Stimulated activated naive CD8-positive, alpha-beta T cell treated with anti-CD3 and anti-CD28 coated beads, Interleukin-15, amount 100 ng/mL, for 72 hours (primary cell): ENCODE measurements around the gene G6PC1.
"Not testable (repeated sequence)": the region's sequence is repeated elsewhere in the genome, so short reads cannot be mapped to it uniquely, and the experiment has no call there.

Source experiments
- ATAC-seq: fragments of 150-1000 bp; cut with Tn5 transposase; 2 replicates; pipeline ENCODE4 v1.10.0; 2021; ENCODE audit warnings: mild to moderate bottlenecking, moderate library complexity
- DNase-seq, 2 donors: peaks; one replicate each; pipeline ENCODE4 v3.0.0; 2021 to 2022
- H3K27ac Mint-ChIP-seq, 2 donors: one replicate each; pipeline ENCODE4 v1.8.0; 2022; ENCODE audit warnings: mild to moderate bottlenecking in 2 of 2, mixed read lengths in 2 of 2, moderate library complexity in 2 of 2
- H3K27me3 Mint-ChIP-seq: one replicate; pipeline ENCODE4 v1.8.0; 2022; ENCODE audit warnings: mixed read lengths
- H3K4me1 Mint-ChIP-seq: one replicate; pipeline ENCODE4 v1.8.0; 2022; ENCODE audit warnings: mild to moderate bottlenecking, mixed read lengths
- H3K4me3 Mint-ChIP-seq, 2 donors: one replicate each; pipeline ENCODE4 v1.8.0; 2022; ENCODE audit warnings: mild to moderate bottlenecking in 2 of 2, mixed read lengths in 2 of 2, moderate library complexity in 1 of 2
- H3K9me3 Mint-ChIP-seq, 2 donors: one replicate each; pipeline ENCODE4 v1.8.0; 2022; ENCODE audit warnings: mixed read lengths in 2 of 2

The G6PC1 gene

DNA sequence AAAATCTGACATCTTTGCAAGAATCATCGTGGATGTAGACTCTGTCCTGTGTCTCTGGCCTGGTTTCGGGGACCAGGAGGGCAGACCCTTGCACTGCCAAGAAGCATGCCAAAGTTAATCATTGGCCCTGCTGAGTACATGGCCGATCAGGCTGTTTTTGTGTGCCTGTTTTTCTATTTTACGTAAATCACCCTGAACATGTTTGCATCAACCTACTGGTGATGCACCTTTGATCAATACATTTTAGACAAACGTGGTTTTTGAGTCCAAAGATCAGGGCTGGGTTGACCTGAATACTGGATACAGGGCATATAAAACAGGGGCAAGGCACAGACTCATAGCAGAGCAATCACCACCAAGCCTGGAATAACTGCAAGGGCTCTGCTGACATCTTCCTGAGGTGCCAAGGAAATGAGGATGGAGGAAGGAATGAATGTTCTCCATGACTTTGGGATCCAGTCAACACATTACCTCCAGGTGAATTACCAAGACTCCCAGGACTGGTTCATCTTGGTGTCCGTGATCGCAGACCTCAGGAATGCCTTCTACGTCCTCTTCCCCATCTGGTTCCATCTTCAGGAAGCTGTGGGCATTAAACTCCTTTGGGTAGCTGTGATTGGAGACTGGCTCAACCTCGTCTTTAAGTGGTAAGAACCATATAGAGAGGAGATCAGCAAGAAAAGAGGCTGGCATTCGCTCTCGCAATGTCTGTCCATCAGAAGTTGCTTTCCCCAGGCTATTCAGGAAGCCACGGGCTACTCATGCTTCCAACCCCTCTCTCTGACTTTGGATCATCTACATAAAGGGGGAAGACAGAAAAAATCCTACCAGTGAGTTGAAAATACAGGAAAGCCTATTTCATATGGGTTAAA is at the start of gene G6PC1:
Gene G6PC1, plus strand, starts transcription at position 340 of the 872 bp plus-strand sequence. Its CDS starts 78 bp downstream, at position 418.
- DNase-seq = no peak
- Mint-ChIP-seq H3K4me3 (no peak within 1 kb of the TSS), H3K27me3 (peaks cover 18% of the 10 kb centered on the region), H3K27ac (no peak within 1 kb of the TSS), H3K9me3 (no peaks in the 10 kb centered on the region), H3K4me1 (no peaks in the 10 kb centered on the region)
- no peak for ATAC-seq

DNA sequence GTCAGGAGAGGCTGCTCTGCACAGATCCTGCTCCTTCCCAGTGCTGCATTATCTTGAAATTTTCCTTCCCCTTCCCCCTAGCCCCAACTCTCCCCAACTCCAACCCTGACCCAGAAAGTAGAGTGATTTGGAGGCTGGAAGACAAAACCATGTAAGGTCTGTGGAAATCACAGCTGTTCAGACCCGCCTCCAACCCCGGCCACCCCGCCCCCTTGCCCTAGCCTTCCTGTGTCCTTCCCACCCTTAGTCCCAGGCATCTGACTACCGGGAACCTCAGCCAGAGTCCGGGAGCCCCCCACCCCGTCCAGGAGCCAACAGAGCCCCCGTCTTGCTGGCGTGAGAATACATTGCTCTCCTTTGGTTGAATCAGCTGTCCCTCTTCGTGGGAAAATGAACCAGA is 49.6 kb upstream of the G6PC1 start, which contains the start of gene AOC3:
Gene AOC3, plus strand, starts transcription at position 246 of the 400 bp plus-strand sequence. Its CDS starts 145 bp downstream, at position 391.
- peaks cover 19% of the 10 kb centered on the region for H3K4me1 Mint-ChIP-seq
- no peak within 1 kb of the TSS for H3K4me3 Mint-ChIP-seq
- no peak for DNase-seq
- ATAC-seq = no peak
- no peaks in the 10 kb centered on the region for H3K27me3 Mint-ChIP-seq
- peak within 1 kb of the TSS in 1 of 2 donors; percentile 61 for H3K27ac Mint-ChIP-seq
- H3K9me3 Mint-ChIP-seq = no peaks in the 10 kb centered on the region

DNA sequence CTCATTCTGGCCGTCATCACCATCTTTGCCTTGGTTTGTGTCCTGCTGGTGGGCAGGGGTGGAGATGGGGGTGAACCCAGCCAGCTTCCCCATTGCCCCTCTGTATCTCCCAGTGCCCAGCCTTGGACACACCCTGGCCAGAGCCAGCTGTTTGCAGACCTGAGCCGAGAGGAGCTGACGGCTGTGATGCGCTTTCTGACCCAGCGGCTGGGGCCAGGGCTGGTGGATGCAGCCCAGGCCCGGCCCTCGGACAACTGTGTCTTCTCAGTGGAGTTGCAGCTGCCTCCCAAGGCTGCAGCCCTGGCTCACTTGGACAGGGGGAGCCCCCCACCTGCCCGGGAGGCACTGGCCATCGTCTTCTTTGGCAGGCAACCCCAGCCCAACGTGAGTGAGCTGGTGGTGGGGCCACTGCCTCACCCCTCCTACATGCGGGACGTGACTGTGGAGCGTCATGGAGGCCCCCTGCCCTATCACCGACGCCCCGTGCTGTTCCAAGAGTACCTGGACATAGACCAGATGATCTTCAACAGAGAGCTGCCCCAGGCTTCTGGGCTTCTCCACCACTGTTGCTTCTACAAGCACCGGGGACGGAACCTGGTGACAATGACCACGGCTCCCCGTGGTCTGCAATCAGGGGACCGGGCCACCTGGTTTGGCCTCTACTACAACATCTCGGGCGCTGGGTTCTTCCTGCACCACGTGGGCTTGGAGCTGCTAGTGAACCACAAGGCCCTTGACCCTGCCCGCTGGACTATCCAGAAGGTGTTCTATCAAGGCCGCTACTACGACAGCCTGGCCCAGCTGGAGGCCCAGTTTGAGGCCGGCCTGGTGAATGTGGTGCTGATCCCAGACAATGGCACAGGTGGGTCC is 49.0 kb upstream of the G6PC1 start:
- H3K27me3 Mint-ChIP-seq, H3K9me3 Mint-ChIP-seq, ATAC-seq, H3K4me3 Mint-ChIP-seq, DNase-seq: not testable (repeated sequence)
- Mint-ChIP-seq H3K27ac (peak overlapping the region in 1 of 2 donors; percentile 9), H3K4me1 (peaks cover 13% of the 10 kb centered on the region)

DNA sequence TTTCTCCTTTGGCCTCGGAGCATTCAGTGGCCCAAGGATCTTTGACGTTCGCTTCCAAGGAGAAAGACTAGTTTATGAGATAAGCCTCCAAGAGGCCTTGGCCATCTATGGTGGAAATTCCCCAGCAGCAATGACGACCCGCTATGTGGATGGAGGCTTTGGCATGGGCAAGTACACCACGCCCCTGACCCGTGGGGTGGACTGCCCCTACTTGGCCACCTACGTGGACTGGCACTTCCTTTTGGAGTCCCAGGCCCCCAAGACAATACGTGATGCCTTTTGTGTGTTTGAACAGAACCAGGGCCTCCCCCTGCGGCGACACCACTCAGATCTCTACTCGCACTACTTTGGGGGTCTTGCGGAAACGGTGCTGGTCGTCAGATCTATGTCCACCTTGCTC is 48.2 kb upstream of the G6PC1 start:
- DNase-seq = no peak
- no peak for ATAC-seq
- Mint-ChIP-seq H3K9me3 (no peaks in the 10 kb centered on the region), H3K4me1 (peaks cover 7% of the 10 kb centered on the region), H3K27ac (no peak overlapping the region), H3K4me3 (no peak overlapping the region), H3K27me3 (no peaks in the 10 kb centered on the region)

DNA sequence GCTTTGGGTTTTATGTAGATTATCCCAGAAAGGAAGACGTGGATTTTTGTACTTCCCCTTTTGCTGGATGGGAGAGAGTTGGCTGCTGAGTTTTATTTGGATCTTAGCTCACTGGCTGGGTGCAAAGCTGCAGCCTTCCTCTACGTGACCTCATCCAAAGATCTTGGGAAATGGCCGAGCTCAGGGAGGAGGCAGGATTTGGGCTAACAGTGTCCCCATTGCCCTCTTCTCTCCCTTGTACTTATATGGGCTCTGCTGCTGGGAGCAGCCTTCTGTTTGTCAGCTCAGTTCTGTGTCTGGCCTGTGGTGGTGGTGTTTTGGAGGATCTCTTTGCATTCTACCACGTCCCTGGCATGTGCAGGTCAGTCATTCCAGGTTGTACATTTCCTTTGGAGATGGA is 47.6 kb upstream of the G6PC1 start:
- no peak for DNase-seq
- H3K4me1 Mint-ChIP-seq = peaks cover 7% of the 10 kb centered on the region
- no peak overlapping the region for H3K4me3 Mint-ChIP-seq
- H3K27me3 Mint-ChIP-seq = no peaks in the 10 kb centered on the region
- H3K27ac Mint-ChIP-seq = no peak overlapping the region
- no peaks in the 10 kb centered on the region for H3K9me3 Mint-ChIP-seq
- no peak for ATAC-seq

DNA sequence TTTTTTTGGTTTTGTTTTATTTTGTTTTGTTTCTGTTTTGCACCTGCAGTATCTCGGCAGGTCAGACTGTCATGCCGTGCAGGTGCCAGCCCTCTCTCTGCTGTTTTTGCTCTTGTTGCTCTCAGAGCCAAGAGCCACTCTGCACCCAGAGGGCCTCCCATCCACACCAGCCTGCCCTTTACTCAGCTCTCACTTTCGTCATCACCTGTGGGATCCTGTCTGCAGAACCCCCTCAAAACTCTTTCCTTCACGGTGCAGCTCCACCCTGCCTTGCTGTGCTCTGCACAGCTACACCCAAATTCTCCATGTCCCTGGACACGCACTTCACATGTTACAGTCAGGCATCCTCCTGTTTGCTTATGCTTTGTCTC is 47.0 kb upstream of the G6PC1 start:
- H3K4me1 Mint-ChIP-seq = peaks cover 7% of the 10 kb centered on the region
- ATAC-seq (no peak), DNase-seq (no peak)
- no peak overlapping the region for H3K27ac Mint-ChIP-seq
- H3K9me3 Mint-ChIP-seq = no peaks in the 10 kb centered on the region
- H3K27me3 Mint-ChIP-seq = no peaks in the 10 kb centered on the region
- no peak overlapping the region for H3K4me3 Mint-ChIP-seq

DNA sequence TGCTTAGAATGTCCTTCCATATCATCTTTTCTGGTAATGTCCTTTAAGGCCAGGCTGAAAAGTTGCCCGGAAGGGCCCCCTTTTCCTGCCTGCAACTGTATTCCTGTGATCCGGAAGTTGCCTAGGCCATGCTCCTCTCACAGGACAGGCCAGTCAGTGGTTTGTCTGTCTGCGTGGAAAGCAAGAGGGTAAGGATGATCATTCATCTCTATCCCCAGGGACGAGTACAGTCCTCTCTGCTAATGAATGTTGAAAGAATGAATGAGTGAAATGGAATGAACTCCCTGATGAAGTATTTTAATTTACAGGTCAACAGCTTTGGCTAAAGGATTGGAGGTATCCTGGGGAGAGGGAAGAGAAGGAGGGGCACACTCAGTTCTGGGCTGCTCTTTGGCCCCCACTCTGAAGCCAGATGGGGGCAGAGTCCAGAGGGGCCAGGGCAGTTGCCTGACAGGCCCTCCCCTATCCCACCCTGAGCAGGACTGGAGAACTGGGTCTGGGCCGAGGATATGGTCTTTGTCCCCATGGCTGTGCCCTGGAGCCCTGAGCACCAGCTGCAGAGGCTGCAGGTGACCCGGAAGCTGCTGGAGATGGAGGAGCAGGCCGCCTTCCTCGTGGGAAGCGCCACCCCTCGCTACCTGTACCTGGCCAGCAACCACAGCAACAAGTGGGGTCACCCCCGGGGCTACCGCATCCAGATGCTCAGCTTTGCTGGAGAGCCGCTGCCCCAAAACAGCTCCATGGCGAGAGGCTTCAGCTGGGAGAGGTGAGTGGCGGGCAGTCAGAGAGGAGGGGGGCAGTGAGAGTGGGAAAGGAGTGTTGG is 46.4 kb upstream of the G6PC1 start:
- Mint-ChIP-seq H3K4me1 (peaks cover 7% of the 10 kb centered on the region), H3K9me3 (no peaks in the 10 kb centered on the region), H3K27ac (no peak overlapping the region), H3K27me3 (no peaks in the 10 kb centered on the region), H3K4me3 (no peak overlapping the region)
- ATAC-seq (no peak), DNase-seq (no peak)

DNA sequence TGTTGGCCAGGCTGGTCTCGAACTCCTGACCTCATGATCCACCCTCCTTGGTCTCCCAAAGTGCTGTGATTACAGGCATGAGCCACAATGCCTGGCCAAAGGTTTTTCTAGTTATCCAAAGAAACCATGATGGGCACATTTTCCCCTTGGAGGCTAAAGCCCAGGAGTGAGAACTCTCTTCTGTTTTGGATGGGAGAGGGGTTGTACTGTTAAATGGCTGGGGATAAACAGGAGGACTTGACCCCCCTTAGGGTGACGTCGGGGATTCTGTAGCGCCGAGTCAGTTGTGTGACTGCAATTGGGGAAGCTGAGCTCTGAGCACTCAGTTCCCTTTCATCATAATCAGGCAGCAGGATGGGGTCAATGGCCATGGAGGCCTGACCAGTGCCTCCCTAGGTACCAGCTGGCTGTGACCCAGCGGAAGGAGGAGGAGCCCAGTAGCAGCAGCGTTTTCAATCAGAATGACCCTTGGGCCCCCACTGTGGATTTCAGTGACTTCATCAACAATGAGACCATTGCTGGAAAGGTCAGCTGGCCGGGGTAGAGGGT is 45.5 kb upstream of the G6PC1 start:
- H3K4me3 Mint-ChIP-seq = no peak overlapping the region
- H3K4me1 Mint-ChIP-seq = peaks cover 4% of the 10 kb centered on the region
- no peaks in the 10 kb centered on the region for H3K27me3 Mint-ChIP-seq
- H3K9me3 Mint-ChIP-seq = no peaks in the 10 kb centered on the region
- no peak overlapping the region for H3K27ac Mint-ChIP-seq
- ATAC-seq (no peak), DNase-seq (no peak)

DNA sequence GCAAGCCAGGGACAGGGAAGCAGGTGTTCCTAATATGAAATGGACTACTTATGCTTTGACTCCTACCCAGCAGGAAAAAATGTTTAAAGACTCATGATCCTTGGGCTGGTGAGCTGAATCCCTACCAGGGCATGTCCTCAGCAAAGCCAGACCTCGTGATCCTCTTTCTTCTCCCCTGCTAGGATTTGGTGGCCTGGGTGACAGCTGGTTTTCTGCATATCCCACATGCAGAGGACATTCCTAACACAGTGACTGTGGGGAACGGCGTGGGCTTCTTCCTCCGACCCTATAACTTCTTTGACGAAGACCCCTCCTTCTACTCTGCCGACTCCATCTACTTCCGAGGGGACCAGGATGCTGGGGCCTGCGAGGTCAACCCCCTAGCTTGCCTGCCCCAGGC is 44.5 kb upstream of the G6PC1 start:
- not testable (repeated sequence) for ATAC-seq, H3K27me3 Mint-ChIP-seq, H3K4me3 Mint-ChIP-seq

DNA sequence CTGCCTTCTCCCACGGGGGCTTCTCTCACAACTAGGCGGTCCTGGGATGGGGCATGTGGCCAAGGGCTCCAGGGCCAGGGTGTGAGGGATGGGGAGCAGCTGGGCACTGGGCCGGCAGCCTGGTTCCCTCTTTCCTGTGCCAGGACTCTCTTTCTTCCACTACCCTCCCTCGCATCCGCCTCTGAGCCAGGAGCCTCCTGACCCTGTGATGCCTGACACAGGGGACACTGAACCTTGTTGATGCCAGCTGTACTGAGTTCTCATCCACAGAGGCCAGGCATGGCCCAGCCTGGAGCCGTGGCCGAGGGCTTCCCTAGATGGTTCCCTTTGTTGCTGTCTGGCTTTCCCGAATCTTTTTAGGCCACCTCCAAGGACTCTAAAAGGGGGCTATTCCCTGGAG is 44.1 kb upstream of the G6PC1 start:
- not testable (repeated sequence) for H3K4me1 Mint-ChIP-seq, H3K27me3 Mint-ChIP-seq
- H3K27ac Mint-ChIP-seq = peak overlapping the region in 1 of 2 donors; percentile 80

More for the DNA sequence above, 44.5 kb upstream of the G6PC1 start:
- H3K27ac Mint-ChIP-seq = peak overlapping the region in 1 of 2 donors; percentile 3
- not testable (repeated sequence) for H3K4me1 Mint-ChIP-seq, H3K9me3 Mint-ChIP-seq, DNase-seq

DNA sequence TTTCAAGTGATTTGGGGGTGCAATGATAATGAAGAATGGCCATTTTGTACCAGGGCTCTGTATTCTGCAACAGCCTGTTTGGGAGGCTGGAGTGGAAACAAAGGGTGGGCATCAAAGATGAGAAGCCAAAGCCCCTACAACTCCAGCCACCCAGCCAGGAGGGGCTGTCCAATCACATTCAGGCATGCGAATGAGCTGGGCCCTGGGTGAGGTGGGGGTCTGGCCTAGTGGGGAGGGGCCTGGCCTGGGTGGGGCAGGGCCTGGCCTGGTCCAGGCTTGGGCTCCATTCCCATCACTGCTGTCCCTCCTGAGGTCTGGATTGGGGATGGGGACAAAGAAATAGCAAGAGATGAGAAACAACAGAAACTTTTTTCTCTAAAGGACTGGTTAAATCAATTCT is 43.2 kb upstream of the G6PC1 start:
- H3K9me3 Mint-ChIP-seq = no peaks in the 10 kb centered on the region
- no peak for ATAC-seq
- no peak for DNase-seq
- H3K4me1 Mint-ChIP-seq = no peaks in the 10 kb centered on the region
- H3K4me3 Mint-ChIP-seq = no peak overlapping the region
- H3K27ac Mint-ChIP-seq = no peak overlapping the region
- no peaks in the 10 kb centered on the region for H3K27me3 Mint-ChIP-seq

More for the DNA sequence above, 44.1 kb upstream of the G6PC1 start:
- not testable (repeated sequence) for ATAC-seq, H3K9me3 Mint-ChIP-seq, H3K4me3 Mint-ChIP-seq, DNase-seq

DNA sequence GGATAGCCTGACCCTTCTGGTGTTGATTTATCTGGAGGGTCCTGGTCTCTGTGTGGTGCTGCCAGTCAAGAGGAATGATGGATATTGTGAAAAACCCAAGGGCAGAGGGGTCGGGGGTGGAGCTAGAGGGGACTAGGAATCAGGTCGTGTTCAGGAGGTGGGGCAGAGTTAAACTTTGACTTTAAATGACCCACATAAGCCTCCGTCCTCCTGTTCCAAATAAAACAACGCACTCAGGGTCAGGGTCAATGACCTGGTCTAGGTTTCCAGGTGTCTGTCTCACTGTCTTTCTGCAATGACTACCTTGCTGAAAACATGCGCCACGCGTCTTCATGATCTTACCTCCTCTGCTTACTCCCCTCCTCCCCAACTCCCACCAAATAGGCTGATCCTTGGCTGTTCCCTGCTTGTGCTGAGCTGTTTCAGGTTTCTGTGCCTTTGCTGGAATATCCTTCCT is 34.9 kb upstream of the G6PC1 start:
- no peaks in the 10 kb centered on the region for H3K4me1 Mint-ChIP-seq
- peaks cover 17% of the 10 kb centered on the region for H3K27me3 Mint-ChIP-seq
- DNase-seq = no peak
- no peaks in the 10 kb centered on the region for H3K9me3 Mint-ChIP-seq
- ATAC-seq = no peak
- no peak overlapping the region for H3K27ac Mint-ChIP-seq
- no peak overlapping the region for H3K4me3 Mint-ChIP-seq

DNA sequence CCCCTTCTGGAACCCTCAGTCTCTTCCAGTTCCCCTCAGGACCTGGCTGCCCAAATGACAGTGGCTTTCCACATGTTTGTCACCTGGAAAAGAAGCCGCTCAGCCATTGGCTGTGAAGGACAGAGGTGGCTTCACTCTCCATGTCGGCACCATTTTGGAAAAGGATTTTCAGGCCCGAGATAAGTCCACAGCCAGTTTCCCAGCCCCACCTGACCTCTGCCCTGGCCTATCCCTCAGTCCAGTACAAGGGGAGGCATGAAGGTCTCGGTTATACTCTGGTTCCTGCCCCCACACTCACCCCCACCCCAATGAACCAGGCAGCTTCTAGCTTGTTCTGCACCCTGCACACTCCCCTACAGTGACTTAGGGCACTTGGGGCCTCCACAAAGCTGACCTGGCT is 34.4 kb upstream of the G6PC1 start:
- no peak for DNase-seq
- Mint-ChIP-seq H3K9me3 (no peaks in the 10 kb centered on the region), H3K4me1 (no peaks in the 10 kb centered on the region), H3K27ac (no peak overlapping the region), H3K27me3 (peaks cover 17% of the 10 kb centered on the region), H3K4me3 (no peak overlapping the region)
- no peak for ATAC-seq

DNA sequence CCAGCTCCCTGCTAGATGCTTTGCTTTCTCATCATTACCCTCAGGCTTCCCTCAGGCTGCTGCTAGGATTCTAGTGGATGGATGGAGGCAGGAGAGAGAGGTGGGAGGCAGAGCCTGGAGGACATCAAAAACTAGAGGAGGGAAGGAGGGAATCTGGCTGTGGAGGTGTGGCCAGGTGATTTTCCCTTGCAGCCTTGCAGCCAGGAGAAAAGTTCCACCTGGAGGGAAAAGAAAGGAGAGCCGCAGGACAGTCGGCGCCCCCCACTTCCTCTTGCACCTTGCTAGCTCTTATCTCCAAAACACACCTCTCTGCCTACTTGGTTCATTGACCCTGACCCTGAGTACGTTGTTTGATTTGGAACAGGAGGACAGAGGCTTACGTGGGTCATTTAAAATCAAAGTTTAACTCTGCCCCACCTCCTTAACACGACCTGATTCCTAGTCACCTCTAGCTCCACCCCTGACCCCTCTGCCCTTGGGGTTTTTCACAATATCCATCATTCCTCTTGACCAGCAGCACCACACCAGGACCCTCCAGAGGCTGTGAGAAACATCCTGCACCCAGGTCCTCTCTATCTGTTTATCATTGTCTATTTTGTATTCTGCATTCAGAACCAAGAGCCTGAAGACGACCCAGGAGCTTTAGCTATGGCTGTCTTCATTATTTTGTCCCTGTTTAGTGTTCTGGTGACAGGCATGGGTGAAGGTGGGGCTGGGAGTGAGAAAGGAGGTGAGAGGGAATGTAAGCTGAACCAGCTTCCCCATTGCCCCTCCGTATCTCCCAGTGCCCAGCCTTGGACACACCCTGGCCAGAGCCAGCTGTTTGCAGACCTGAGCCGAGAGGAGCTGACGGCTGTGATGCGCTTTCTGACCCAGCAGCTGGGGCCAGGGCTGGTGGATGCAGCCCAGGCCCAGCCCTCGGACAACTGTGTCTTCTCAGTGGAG is 33.7 kb upstream of the G6PC1 start:
- Mint-ChIP-seq H3K27ac (peak overlapping the region in 1 of 2 donors; percentile 38), H3K4me1 (no peaks in the 10 kb centered on the region), H3K27me3 (peaks cover 17% of the 10 kb centered on the region), H3K9me3 (no peaks in the 10 kb centered on the region), H3K4me3 (no peak overlapping the region)
- ATAC-seq (no peak), DNase-seq (no peak)
